HG02943 (cell line): ENCODE results near the gene FRMD1.
"Not testable (repeated sequence)": the region's sequence is repeated elsewhere in the genome, so short reads cannot be mapped to it uniquely, and the experiment has no call there.

ENCODE experiments used
- ATAC-seq: cut with Tn5 transposase; IDR thresholded peaks from one replicate; pipeline ENCODE4 v1.9.1; 2021; ENCODE audit warnings: mild to moderate bottlenecking, low read depth, moderate library complexity; ENCODE audit not compliant: unreplicated experiment

FRMD1 gene

DNA sequence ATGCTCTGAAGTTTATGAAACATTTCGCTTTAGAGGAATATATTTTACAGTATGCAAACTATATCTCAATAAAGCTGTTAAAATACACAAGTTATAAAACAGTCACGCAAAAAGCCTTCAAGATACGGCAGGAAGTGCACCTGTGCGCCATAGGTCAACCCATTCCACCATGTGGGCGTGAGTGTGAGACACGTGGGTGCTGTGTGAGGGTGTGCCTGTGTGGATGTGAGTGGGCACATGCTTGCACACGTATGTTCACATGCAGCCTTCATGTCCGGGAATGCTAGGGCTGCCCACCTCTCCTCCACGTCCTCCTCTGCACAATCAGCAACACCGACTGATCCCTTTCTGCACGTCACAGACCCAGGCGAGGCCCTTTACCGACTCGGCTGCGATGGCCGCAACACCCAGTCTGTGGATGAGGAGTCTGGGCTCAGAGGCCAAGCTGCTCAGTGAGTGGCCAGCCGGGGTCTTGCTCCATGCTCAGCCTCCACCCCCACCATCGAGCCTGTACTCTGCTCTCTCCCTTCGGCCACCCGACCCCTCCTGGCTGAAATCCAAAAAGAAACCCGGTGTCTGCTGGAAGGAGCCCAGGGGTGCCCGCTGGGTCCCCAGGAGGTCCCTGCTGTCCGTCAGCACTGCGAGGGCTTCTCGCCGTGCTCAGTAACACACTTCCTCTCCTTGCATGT is 3.0 kb upstream of the FRMD1 start:
- no peak for ATAC-seq

- ATAC-seq = no peak
These were observed 1.5 kb upstream of the FRMD1 start for GRCh38 chr6:168080393-168081077.

GRCh38 chr6:168078175-168078942 is 653 bp downstream of the FRMD1 start:
- ATAC-seq = no peak

- ATAC-seq = not testable (repeated sequence)
These were observed 1.6 kb downstream of the FRMD1 start for GRCh38 chr6:168077401-168077800.

- no peak for ATAC-seq
These were observed 3.2 kb downstream of the FRMD1 start for GRCh38 chr6:168075787-168076202.

- ATAC-seq = no peak
These were observed 3.8 kb downstream of the FRMD1 start for GRCh38 chr6:168075216-168075615.

DNA sequence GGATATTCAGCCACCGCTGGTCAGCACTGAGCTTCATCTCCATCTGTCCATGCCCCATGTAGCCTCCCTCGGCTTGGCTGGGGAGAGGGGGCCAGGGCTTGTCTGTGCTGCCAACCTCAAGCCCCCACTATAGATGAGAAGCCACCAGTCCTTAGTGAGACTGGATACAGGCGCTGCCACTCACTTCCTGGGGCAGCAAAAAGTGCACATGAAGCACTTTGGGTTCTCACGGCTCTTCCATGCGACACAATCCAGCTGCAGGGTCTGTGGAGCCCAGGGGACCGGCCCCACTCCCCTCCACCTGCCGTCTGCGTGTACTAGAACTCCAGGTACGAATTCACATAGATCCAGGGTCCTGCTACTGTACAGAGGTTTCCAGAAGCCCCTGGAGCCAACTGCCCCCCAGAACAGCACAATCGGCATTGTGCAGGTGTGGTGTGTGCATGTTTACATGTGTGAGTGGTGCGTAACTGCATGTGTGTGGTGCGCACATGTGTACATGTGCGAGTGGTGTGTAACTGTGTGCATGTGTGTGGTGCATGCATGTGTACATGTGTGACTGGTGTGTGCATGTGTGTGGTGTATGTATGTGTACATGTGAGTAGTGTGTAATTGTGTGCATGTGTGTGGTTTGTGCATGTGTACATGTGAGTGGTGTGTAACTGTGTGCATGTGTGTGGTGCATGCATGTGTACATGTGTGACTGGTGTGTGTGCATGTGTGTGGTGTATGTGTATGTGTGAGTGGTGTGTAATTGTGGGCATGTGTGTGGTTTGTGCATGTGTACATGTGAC is 4.9 kb downstream of the FRMD1 start:
- ATAC-seq = no peak

GRCh38 chr6:168072730-168073129 is 6.3 kb downstream of the FRMD1 start:
- no peak for ATAC-seq

DNA sequence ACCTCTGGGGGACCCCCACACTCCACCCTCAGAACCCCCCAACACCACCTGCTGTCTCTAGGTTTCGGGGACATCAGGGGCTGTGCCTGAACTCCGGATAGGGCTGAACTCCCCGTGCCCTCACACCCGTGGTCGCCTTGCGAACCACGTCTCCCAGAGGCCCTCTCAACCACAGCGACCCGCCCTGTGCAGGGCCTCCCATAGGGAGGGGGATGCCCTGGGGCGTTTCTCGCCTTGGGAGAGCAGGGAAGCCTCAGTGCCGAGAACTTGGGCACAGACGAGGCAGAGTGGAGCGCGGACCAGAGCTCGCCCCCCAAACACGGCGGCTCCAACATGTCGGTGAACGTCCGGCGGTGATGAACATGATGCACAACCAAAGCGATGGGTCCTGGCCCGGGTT is 6.8 kb downstream of the FRMD1 start:
- ATAC-seq = no peak

DNA sequence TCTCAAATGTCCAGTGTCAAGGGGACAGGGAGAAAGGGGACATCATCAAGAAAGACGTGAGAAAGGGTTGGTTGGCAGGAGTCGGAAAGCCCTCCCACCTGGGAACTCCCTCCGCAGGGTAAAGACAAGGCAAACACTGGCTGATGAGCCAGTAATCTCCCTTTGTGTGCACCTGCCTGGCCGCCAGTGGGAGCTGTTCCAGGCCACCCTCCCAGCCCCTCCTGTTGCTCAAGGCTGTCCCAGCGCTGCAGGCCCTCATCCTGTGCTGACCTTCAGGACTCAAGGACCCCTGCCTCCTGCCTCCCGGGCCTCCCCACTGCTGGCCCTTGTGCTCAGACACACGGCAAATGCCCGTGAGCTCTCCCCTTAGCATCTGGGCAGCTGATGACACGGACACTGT is 7.4 kb downstream of the FRMD1 start:
- no peak for ATAC-seq

DNA sequence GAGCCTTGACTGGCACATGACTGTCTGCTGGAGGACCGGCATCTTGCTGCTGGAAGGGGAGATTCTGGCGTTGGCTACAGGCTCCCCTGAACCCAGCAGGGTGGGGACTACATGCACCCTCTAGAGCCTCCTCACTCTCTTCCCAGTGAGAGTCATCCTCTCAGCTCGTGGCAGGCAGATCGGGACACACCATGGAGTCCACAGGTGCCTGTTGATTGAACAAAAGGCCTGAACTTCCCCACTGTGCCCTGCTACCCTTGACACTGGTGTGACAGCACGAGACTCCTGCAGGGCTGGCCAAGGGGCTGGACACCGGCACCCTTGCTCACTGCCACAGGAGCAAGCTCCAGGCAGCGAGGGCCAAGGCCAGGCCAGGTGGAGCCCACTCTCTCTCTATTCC is 8.2 kb downstream of the FRMD1 start:
- ATAC-seq = no peak

DNA sequence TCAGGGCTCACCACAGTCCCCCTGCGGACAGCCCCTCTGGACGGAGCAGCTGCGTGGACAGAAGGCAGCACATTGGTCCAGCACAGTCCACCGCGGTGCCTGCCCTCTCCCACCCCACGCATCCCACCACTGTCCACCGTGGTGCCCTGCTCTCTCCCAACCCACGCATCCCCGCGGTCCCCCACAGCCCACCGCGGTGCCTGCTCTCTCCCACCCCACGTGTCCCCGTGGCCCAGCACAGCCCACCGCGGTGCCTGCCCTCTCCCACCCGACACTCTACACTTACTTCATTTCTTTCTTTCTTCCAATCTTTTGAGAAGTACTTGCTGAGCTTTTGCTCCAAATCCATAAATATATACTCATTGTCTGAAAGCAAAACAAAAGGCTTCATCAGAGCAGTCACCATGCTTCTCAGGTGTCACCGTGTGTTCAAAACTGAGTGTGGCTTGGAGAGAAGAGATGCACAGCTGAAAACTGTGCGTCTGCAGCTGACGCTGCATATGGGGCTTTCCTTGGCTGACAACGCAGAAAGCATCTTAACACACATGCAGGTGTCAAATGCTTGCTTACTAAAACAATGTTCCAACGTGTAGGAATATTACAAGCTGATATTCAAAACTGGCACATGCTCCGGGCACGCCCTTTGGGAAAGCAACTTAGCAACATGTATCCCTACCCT is 11.8 kb downstream of the FRMD1 start:
- no peak for ATAC-seq

DNA sequence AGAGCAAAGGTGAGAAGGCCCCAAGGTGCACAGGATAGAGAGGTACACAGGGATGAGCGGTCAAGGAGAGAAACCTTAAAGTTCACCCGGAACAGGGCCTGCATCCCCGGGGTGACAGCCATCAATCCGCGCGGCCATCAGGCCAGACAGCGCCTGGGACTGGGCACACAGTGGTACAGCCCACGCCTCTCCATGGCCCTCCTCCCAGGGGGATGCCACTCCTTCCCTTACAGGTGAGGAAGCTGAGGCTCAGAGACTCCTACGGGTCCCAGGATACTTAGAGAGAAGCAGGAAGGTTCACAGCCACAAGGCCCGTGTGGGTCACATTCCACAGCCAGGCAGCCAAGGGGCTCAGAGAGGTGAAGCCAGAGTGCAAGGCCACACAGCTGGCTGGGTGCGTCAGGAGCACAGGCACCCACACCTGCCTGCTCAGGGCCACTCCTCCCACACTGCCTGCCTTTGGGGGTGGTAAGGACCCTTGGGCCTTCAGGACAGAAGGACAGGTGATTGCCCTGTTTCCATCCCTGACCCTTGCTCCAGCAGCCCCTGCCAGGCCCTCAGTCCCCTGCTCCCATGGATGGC is 14.7 kb downstream of the FRMD1 start:
- no peak for ATAC-seq

DNA sequence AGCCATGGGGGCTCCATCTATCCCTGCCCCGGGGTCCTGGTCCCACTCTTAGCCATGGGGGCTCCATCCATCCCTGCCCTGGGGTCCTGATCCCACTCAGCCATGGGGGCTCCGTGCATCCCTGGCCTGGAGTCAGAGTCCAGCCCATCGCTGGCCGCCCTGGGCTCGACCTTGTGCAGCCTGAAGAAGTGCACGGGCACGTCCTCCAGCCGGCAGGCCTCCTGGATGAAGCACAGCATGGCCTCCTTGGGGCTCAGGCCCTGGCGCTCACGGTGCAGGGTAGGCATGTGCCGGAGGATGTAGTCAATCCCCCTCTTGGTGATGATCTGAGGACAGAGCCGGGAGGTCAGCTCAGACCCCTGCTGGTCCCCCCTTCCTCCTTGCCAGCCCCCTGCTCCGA is 15.6 kb downstream of the FRMD1 start:
- ATAC-seq = no peak

DNA sequence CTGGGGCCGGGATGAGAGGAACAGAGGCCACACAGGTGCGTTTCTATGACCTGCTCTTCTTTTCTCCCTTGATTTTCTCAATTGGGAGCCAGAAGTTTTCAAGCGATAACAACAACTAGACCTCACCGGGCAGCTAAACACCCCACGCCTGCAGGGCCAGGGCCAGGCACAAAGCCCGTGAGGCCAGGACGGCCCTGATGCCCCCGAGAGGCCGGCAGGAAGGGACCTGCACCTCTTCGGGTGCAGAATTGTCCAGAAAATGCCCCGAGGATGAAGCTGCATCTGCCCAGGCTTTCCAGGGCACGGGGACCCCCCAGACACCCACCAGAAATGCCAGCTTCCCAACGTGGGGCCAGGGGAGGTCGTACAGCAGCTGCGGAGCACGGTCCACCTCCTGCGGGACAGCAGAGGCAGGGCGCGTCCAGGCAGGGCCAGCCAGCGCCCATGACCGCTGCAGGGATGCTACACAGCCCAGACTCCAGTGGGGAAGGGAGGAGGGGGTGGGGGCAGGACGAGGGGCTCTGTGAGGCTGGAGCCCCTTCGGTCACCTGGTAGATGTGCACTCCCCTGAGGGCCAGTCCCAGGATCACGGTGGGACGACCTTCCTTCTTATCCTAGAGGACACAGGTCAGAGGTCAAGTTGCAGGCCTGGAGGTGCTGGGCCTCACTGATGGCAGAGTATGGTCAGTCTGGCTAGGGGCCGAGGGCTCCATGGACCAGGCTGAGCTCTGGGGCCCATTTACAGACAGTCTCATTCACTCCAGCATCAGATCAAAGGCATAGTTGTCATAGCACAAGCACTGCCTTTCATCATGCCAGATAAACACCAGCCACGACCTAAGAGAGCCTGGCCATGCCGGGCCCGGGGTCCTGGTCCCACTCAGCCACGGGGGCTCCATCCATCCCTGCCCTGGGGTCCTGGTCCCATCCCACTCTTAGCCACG is 16.4 kb downstream of the FRMD1 start:
- no peak for ATAC-seq

DNA sequence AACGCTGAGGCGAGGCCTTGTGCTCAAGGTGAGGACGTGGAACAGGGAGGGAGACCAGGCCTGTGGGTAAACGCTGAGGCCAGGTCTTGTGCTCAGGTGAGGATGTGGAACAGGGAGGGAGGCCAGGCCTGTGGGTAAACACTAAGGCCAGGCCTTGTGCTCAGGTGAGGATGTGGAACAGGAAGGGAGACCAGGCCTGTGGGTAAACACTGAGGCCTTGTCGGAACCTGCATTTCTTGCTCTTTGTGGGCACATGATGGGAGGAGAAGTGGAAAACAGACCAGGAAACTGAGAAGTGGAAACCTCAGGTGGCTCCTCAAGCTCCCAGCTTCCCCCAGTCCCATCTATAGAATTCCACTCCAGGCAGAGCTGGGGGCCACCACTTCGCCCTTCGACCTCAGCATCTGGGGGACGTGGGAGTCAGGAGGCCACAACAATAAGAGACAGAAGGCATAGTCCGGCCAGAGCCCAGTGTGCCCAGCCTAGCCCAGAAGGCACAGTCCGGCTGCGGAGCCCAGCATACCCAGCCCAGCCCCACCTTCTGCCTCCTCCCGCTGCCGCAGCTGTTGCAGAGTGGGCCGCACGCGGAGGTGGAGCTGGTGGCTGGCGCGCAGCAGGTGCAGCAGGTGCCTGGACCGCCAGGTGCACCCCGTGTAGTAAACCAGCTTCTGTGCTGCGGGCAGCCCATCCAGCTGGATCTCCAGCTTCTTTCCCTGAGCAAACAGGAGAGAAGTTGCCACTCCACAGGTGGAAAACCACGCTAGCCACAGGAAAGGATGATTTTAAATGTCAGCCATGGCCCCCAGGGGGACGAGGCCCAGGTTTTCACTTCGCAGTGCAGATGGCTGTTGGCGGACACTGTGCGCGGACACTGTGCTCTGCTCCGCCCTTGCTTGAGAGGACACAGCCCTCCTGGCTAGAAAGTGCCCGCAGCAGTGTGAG is 17.5 kb downstream of the FRMD1 start:
- ATAC-seq = no peak

DNA sequence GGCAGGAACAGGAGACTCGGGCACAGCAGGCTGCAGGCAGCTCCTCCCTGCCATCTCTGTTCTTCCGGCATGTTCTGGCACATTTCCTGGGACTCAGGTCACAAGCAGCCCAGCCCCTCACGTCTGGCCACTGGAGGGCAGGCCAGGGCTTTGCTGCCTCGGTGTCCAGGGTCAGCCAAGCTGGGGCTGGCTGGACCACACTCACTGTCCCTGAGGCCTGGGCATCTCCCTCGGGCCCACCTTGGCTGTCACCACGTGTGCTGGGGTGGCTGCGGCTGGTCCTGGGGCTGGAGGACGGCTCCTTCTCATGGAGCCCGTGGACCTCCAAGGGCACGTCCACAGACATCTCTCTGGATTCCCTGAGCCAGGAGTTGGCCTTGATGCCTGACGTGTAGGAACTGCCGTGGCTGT is 18.5 kb downstream of the FRMD1 start:
- no peak for ATAC-seq
